Measurements from ENCODE around the gene ANO8.

ANO8 gene

DNA sequence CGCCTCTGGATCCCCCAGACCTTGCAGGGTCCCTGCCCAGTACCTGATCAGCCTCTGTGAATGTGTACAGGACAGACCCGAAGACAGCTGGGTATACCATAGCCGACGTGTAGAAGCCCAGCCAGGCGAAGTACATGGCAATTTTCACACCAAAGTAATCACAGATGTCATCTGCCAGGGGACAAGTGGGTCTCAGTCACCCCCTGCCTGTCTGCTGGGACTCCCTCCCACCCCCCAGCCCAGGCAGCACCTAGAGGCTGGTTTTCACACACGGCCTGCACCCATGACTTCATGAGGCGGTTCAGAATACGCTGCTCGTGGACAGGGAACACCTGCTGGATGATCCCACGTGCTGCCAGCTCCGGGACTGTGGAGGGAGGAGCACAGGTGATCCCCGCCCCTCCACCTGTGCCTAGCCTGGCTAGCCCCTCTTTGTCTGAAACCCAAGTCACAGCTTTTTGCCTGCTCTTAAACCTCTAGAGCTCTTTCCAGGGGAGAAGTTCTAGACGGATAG lies 3.6 kb downstream of the ANO8 start:
- TF ChIP-seq ELF4 (IDR thresholded peaks at IDR 0.05) (no peak), FOXM1 (IDR thresholded peaks at IDR 0.05; ENCODE audit: borderline replicate concordance) (no peak)
- POLR2A ChIA-PET = interaction anchor here (9.3 kb wide), 1 partner anchor 23 kb away, joined by 107 read pairs; the partner anchor contains the start of genes DDA1 and MRPL34
- no peak for DNase-seq (ENCODE audit: extremely low spot score)
- CTCF ChIA-PET = interaction anchor here (0.5 kb wide), 1 partner anchor 11 kb away, joined by 3 read pairs; no protein-coding TSS in a partner anchor

DNA sequence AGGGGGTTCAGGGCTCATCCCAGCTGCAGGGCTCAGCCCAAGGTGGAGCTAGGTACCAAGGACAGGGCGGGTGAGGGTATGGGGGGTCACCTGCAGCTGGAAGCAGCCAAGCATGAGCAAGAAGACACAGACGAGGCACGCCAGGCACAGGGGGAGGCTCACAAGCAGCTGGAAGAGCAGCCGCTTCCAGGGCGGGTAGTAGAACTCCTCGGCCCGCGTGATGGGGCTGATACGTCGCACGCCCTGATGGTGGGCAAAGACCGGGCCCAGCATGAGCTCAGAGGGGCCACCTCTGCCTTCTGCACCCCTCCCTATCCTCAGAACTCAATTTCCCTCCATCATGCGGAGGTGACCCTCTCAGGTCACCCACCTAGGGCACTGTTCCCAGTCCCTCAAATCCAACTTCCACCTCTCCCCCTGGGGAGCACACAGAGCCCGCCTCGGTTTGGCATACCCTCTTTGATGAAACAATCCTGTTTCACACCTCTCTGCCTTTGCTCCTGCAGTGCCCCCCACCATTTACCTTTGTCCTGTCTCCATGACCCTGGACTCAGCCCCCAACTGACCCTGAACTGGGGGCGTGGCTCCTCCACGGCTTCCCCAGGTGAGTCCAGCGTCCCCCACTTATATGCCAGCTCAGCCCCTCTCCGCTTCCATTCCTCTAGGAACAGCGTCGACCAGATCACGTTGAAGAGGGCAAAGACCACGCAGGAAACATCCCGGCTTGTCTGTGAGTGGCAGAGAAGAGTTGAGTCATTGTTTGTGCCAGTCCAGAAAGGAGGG lies 4.2 kb downstream of the ANO8 start:
- TF ChIP-seq SP1 (IDR thresholded peaks at IDR 0.05) = no peak
- no peak for TF ChIP-seq HDGF (IDR thresholded peaks at IDR 0.05; ENCODE audit: borderline replicate concordance)
- TF ChIP-seq ELF4 (IDR thresholded peaks at IDR 0.05) = no peak
- no peak for TF ChIP-seq ZNF384 (IDR thresholded peaks at IDR 0.05)
- no peak for TF ChIP-seq NFRKB (IDR thresholded peaks at IDR 0.05)
- no peak for TF ChIP-seq FOXM1 (IDR thresholded peaks at IDR 0.05; ENCODE audit: borderline replicate concordance)
- TF ChIP-seq FOXA1 (IDR thresholded peaks at IDR 0.05) = no peak
- TF ChIP-seq L3MBTL2 (conservative IDR thresholded peaks at IDR 0.05) = no peak
- TF ChIP-seq SUZ12 (IDR thresholded peaks at IDR 0.05) = no peak
- TF ChIP-seq, protein P1, sequence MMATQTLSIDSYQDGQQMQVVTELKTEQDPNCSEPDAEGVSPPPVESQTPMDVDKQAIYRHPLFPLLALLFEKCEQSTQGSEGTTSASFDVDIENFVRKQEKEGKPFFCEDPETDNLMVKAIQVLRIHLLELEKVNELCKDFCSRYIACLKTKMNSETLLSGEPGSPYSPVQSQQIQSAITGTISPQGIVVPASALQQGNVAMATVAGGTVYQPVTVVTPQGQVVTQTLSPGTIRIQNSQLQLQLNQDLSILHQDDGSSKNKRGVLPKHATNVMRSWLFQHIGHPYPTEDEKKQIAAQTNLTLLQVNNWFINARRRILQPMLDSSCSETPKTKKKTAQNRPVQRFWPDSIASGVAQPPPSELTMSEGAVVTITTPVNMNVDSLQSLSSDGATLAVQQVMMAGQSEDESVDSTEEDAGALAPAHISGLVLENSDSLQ (IDR thresholded peaks at IDR 0.05) = no peak
- no peak for TF ChIP-seq TARDBP (IDR thresholded peaks at IDR 0.05)
- TF ChIP-seq BHLHE40 (IDR thresholded peaks at IDR 0.05; ENCODE audit: borderline replicate concordance) = no peak
- no peak for TF ChIP-seq LEF1 (IDR thresholded peaks at IDR 0.05; ENCODE audit: borderline replicate concordance)
- POLR2A ChIA-PET = interaction anchor here (9.3 kb wide), 1 partner anchor 23 kb away, joined by 107 read pairs; the partner anchor contains the start of genes DDA1 and MRPL34
- no peak for DNase-seq (ENCODE audit: extremely low spot score)
- CTCF ChIA-PET = interaction anchor here (0.5 kb wide), 1 partner anchor 12 kb away, joined by 3 read pairs; no protein-coding TSS in a partner anchor

DNA sequence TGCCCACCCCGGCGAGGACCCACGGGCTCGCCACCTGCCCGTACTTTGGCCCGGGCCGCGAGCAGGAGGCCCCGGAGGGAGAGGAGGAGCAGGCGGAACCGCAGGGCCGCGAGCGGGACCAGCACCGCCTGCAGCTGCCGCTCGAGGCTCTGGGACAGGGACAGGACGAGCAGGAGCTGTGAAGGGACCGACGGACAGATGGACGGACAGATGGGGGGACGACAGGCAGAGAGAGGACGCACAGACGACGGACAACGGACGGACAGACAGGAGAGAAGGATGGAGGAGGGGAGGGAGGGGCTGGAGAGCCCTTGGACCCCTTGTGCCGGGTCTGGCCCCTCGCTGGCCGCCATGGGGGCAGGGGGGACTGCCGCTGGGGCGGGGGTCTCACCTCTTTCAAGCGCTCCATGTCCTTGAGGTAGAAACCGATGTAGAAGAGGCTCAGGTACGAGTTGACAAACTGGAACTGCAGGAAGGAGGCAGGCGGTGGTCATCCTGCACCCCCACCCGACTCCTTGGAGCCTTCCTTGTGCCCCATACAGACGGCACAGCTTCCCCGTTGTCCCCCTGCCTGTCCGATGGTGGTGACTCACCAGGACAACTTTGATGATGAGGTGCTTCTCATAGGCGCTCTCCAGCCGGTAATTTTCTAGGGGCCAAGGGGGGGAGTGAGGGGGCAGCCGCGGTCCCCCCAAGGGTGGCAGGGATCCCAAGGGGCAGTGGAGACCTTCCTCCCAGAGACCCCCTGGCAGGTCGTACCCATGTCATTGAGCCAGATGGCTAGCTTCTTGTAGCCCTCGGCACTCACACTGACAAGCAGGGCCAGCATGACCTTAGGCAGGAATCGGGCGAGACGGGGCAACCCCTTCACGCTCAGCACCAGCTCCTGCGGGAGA lies 5.0 kb downstream of the ANO8 start:
- POLR2A ChIA-PET = interaction anchor here (0.5 to 9.3 kb wide), 2 partner anchors 22 to 31 kb away, joined by 3 to 107 read pairs; partner anchors contain the start of genes DDA1 and MRPL34
- TF ChIP-seq SUZ12 (IDR thresholded peaks at IDR 0.05) (no peak), L3MBTL2 (conservative IDR thresholded peaks at IDR 0.05) (no peak), ZNF384 (IDR thresholded peaks at IDR 0.05) (no peak), ELF4 (IDR thresholded peaks at IDR 0.05) (no peak), LEF1 (IDR thresholded peaks at IDR 0.05; ENCODE audit: borderline replicate concordance) (no peak), FOXM1 (IDR thresholded peaks at IDR 0.05; ENCODE audit: borderline replicate concordance) (no peak), NFRKB (IDR thresholded peaks at IDR 0.05) (no peak), SP1 (IDR thresholded peaks at IDR 0.05) (no peak), HDGF (IDR thresholded peaks at IDR 0.05; ENCODE audit: borderline replicate concordance) (no peak), TARDBP (IDR thresholded peaks at IDR 0.05) (no peak), ARNT (IDR thresholded peaks at IDR 0.05) (no peak), CTBP1 (IDR thresholded peaks at IDR 0.05; ENCODE audit: borderline replicate concordance) (no peak), FOXA1 (IDR thresholded peaks at IDR 0.05) (no peak), BHLHE40 (IDR thresholded peaks at IDR 0.05; ENCODE audit: borderline replicate concordance) (no peak), FOXK2 (IDR thresholded peaks at IDR 0.05) (no peak)
- TF ChIP-seq, protein P1 (IDR thresholded peaks at IDR 0.05) = no peak
- CTCF ChIA-PET = no interaction called here
- DNase-seq (ENCODE audit: extremely low spot score) = no peak

DNA sequence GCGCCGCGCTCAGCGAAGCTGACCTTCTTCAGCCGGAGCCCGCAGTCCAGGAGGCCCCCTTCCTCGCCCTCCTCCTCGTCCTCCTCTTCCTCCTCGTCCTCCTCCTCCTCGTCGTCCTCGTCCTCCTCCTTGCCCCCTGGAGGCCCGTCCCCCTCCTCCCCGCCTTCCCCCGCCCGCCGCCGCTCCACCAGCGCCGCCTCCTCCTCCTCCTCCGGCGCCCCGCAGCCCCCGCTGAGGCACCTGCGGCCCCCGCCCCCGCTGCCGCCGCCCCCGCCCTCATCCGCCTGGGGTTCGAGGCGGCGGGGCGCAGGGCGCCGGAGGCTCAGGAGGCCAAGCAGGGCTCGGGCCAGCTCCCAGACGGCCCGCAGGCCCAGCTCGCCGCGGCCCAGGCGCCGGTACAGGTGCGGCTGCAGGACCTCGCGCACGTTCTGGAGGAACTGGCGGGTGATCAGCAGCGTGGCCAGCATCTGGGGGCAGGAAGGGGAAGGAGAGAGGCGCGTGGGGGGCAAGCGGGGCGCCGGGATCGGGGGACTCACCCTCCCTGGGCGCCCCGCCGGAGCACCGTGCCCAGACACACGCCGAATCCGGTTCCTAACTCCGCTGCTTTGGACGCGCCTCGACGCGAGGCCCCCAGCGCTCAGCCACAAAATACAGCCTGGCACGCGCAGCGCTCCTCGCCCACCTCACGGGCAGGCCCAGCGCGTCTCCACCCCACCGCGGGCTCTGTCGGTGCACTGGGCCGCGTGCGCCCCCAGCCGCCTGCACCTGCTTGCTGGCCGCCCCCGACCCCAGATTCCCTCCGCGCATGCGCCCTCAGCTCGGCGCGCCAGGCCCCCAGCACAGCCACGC lies 5.9 kb downstream of the ANO8 start:
- CTCF ChIA-PET = no interaction called here
- no peak for TF ChIP-seq ELF4 (IDR thresholded peaks at IDR 0.05)
- no peak for TF ChIP-seq CTBP1 (IDR thresholded peaks at IDR 0.05; ENCODE audit: borderline replicate concordance)
- no peak for TF ChIP-seq ZNF384 (IDR thresholded peaks at IDR 0.05)
- no peak for TF ChIP-seq HDGF (IDR thresholded peaks at IDR 0.05; ENCODE audit: borderline replicate concordance)
- TF ChIP-seq, protein P1 (IDR thresholded peaks at IDR 0.05) = no peak
- TF ChIP-seq LEF1 (IDR thresholded peaks at IDR 0.05; ENCODE audit: borderline replicate concordance) = no peak
- TF ChIP-seq FOXM1 (IDR thresholded peaks at IDR 0.05; ENCODE audit: borderline replicate concordance) = no peak
- TF ChIP-seq FOXK2 (IDR thresholded peaks at IDR 0.05) = no peak
- TF ChIP-seq NFRKB (IDR thresholded peaks at IDR 0.05) = no peak
- TF ChIP-seq SUZ12 (IDR thresholded peaks at IDR 0.05) = no peak
- POLR2A ChIA-PET = interaction anchor here (3.7 to 9.3 kb wide), 2 partner anchors 20 to 21 kb away, joined by 16 to 107 read pairs; partner anchors contain the start of genes DDA1 and MRPL34
- DNase-seq (ENCODE audit: extremely low spot score) = no peak
